ENCODE data around the gene ANKRD62.
A peak's percentile ranks its signal among the peaks of the same experiment; 100 is the strongest.

Gene ANKRD62

DNA sequence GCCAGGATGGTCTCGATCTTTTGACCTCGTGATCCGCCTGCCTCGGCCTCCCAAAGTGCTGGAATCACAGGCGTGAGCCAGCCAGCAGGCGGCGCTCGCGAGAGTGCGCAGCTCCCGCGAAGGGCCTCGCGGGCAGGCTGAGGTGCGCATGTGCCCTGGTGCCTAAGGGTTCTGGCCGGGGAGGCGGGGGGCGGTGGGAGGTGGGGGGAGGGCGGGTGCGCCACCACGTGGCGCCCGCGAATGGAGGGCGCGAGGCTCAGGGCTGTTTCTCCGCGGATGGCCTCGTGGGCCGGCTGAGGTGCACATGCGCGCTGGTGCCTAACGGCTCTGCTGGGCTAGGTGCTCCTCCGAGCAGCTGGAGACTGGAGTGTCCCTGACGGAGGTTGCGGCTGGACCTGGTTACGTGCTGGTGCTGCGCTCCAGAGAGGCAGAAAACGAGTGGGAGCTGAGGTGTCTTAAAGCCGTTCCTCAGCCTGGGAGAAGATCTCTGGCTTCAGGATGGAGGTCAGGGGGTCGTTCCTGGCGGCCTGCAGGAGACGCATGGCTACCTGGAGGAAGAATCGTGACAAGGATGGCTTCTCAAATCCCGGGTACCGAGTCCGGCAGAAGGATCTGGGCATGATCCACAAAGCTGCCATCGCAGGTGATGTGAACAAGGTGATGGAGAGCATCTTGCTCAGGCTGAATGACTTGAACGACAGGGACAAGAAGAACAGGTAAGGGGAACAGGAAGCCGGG is at the start of gene ANKRD62:
ANKRD62 (plus strand) TSS at position 324 of the 738 bp plus-strand sequence; CDS start at position 499, 175 bp downstream.
- no peak for DNase-seq

DNA sequence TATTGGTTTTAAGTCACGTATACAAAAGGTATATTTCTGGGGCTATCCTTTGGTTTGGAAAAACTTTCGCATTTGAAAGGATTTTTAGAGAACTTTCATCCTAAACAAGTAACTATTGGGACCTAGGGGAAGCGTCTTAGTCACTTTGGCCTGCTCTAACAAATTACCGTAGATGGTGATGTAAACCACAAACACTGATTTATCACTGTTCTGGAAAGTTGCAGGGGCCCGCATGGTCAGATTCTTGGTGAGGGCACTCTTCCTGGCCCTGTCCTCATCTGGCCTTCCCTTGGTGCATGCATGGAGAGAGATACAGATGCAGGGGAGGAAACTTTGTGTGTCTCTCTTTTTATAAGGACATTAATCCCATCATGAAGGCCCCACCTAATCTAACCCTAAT is 49.1 kb upstream of the ANKRD62 start:
- no peak for DNase-seq

DNA sequence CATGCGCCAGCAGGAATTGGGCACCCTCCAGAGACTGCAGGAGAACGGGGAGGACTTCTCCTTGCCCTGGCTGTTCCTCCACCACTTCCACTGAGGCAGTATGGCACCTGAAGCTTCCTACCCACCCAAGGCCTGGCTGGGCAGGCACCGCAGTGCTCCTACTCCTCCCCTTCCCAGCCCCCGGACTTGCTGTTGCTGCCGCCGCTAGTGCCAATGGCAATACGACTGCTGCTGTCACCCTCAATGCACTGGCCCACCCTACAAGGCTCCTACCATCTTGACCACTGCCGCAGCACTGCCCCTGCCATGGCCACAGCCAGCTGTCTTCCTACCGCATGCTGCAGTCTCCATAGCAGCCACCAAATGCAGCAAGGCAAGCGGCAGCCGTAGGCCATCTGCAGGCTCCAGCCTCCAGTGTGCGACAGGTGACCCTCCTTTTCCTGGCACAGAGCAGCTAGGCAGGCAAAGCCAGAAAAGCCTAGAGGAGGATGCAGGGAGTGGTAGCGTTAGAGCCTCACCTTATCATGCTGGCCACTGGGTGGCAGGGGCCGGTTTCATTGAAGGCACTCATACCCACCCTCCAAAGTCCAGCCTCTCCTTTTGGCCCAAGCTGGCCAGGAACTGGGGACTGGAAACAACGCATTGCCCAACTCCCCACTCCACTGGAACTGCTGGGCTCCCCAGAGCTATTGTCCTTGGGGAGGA is 47.4 kb upstream of the ANKRD62 start:
- no peak for DNase-seq

DNA sequence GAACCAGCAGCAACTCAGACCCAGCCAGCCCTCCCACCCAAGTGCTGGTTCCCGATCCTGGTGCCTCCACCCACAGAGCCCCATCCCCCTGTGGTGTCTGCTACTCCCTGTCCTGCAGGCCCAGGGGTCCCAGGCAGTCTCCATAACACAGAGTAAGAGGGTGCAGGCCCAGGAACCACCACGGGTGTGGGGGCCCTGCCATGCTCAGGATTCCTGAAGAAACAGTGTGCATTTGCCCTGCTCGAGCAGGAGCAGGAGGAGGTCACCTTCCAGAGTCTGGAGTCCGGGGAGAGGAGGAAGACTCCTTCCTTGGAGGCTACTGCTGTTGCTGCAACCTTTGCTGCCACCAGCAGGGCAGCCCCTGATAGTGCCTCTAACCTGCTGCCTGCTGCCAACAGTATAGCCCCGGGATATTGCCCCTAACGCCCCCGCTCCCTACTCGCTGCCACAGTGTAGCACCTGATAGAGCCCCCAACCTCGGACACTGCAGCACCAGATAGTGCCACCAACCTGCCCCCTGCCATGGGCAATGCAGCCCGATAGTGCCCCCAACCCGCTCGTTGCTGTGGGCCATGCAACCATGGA is 46.8 kb upstream of the ANKRD62 start:
- no peak for DNase-seq

DNA sequence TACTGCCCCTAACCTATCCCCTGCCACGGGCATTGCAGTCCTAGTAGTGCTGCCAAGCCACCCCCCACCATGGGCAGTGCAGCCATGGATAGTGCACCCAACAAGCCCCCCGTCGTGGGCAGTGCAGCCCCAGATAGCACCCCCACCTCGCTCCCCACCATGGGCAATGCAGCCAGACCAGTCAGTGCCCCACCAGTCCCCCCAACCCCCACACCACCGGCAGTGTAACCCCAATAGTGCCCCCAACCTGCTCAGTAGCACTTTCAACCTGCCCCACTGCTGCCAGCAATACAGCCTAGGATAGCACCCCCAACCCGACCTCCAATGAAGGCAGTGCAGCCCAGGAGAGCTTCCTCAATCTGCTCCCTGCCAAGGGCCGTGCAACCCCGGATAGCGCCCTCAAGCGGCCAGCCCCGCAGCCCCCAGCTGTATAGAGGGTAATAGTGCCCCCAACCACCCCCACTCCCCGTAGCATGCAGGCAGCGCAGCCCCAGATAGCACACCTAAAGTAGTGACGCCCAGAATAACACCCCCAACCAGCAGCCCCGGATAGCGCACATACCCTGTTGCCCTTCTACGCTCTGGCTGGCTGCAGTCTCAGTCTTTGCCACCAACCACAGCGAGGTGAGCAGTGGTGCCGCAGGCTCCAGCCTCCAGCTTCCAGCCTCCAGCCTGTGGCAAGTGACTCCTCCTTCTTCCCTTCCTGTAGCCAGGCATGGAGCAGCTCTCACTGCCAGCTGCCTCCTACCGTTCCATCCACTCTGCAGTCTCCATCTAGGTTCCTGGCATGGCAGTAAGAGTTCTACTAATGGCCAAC is 45.4 kb upstream of the ANKRD62 start:
- no peak for DNase-seq

DNA sequence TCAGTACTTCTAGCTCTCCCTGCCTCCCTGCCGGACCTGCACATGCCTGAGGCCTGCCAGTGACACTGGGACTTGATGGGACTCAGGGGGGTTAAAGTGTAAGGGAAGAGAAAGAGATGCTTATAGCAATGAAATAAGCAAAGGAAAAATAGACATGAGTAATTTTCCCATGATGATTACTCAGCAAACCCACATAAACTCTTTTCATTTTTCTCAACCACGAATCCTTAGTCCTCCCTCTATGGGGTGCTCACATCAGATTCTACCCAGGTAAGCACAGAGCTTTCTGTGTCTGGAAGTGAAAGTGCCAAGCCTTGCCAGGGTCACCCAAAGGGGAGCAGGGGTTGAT is 44.8 kb upstream of the ANKRD62 start:
- DNase-seq = peak; percentile 15

DNA sequence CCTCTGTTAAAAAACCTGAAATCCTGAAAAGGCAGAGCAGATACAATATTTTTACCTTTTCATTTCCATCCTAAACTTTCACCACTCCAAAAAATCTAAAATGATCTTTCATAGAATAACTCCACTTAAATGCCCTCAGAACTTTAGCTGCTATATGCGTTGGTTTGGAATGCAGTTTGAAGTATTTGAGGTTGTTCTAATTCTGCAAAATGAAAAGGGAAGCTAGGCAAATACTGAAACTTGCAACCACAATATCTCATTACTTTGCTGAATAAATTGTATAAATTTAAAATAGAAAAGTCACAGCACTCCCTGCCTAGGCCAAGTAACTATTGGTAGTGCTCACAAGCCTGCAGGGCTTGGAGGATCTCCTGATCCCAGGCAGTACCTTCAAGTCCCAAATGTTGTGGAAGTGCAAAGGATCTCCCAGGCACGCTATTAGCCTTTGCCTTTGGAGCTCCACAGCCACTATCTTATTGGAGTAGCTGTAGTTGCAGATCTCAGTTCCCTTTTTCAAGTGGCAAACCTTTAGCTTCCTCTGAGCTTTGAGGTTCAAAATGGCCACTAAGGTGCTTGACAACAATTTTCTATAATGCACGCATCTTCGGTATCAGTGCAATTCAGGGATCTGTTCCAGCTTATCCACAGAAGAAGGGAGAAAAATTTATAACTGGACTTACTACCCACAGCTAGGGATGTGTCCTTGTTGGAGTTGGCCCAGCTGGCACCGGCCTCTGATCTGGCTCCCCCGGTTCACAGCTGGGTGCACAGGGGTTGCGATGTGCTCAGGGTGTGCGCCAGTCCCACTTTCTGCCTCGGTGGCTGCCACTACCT is 43.4 kb upstream of the ANKRD62 start:
- DNase-seq = no peak

DNA sequence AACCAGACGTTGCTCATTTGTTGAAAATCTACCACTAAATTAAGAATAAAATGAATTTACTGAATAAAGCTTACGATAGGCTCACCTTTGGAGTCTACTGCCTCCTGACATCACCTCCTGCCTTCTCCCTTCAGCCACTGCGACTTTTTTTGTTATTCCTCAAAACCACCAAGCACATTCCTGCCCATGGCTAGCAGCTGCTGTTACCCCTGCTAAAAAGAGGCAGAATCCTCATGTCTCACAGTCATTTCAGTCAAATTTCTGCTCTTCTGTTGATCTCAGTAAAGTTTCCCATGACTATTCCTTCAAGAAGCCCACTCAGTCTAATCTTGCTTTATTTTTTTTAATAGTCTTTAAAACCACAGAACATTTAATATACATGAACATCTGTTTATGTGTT is 40.8 kb upstream of the ANKRD62 start:
- no peak for DNase-seq

DNA sequence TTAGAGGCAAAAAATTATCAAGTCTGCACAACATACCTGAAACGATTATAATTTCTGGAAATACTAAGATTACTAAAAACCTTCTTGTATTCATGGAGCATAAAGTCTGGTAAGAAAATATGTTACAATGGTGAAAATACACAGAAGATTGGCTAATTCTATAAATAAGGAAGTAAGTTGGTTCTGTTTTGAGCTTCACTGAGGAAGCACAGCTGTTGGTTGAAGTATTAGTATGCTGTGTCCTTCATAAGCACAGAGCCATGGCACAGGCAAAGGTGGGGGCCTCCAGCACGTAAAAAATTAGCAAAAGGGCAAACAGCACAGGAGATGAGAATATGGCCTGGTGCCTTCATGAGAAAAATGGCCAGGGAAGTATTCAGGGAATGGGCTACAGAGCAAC is 40.4 kb upstream of the ANKRD62 start:
- no peak for DNase-seq

DNA sequence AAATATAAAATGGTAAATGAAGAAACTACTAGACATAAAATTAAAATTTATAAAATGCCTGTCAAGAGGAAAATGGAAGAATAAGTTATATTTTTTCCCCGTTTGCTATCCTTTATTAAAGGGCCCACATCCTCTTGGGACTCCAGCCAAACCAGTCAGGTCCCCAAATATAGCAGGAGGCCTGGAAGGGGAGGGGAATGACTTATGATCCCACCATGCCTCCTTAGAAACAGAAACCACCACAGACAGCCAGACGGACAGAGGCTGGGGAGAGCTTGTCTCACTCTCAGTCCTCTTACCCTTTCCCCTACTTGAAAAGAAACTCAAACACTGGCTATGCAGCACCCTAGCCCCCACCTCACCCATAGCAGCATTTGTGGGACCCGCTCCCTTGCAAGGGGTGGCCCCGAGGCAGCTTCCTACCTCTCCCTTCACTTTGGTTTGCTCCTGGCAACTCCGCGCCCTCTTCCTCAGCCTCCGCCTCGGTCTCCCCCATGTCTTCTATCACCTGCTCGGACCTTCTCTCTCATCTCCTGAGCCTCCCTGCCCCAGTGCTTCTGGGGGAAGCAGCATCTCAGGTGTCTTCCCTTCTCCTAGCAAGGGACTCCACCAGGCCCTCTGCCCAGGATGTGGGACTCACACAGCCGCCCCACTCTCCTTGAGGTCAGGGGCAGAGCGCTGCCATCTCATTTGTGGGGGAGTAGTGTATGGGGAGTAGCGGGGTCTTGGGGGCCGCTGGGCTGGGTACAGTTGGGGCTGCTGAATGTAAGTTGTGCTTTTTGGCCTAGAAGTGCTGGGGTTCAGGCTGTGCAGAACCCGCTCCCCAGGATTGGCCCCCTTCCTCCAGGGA is 37.4 kb upstream of the ANKRD62 start:
- DNase-seq = no peak

DNA sequence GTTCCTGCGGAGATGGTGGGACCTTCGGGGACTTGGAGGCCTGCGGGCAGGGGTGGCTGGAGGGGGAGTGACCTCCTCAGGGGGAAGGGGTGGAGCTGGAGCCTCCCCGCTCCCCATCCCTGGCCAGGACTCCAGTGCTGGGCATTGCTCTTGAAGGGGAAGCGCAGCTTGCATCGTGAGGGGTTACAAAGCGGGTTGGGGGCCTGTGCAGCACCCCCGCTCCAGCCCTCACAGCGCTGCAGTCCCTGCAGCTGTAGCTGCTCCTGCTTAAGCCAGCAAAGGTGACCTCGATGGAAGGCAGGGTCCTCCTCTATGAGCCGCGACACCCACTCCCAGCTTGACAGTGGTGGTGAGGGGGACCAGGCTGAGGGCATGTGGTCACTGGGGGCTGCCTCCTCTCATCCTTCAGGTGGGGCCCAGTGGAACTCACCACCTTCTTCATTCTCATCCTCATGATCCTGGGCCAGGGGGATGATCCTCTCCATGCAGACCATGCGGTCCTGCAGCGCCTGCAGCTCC is 36.7 kb upstream of the ANKRD62 start:
- DNase-seq = no peak

DNA sequence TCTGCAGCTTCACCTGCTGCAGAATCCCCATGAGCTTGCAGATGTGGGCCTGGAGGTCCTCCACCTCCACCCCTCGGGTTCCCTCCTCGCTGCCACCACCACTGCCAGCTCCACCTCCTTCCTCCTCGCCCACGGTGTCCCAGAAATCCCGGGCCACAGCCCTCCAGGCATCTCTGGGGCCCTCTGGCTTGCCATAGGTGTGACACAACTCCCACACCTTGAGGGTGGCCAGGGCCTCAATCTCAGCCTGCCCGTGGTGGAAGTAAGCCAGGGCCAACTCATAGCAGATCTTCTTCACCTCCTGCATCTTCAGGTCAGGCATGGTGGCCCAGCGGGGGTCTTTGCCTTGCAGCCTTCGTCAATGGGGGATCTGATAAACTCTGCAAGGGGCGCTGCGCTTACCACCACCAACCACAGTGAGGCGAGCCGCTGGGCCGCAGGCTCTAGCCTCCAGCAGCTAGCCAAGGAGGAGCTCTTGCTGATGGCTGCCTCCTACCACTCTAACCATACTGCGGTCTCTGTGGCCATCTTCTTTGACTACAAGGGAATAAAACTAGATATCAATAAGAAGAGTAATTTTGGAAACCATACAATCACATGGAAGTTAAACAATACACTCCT is 36.1 kb upstream of the ANKRD62 start:
- no peak for DNase-seq

DNA sequence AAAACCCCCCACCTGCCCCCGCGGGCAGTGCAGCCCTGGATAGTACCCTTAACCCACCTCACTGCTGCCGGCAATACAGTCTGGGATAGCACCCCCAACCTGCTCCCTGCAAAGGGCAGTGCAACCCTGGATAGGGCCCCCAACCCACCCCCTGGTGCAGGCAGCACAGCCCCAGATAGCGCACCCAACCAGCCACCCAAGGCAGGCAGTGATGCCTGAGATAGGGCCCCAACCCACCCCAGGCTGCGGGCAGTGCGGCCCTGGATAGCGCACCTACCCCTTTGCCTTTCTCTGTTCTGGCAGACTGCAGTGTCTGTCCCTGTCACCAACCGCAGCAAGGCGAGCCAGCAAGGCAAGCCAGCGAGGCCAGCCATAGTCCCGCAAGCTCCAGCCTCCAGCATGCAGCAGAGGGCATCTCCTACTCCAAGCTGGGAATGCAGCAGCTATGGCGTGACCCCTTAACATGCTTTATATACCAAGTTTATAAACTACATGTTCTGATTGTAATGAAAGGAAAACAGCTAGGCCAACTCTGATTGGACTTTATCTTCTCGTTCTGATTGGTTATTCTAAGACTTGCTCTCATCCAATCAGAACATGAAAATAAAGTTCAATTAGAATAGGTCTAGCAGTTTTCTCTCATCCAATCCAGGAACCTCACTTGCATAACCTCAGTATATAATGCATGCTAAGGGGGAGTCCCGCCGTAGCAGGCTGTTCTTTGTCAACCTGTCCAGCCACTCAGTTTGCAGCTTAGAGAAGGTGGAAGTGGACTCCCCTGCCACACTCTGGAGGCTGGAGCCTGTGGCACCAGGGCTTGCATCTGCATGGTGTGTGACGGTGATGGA is 34.1 kb upstream of the ANKRD62 start:
- no peak for DNase-seq

DNA sequence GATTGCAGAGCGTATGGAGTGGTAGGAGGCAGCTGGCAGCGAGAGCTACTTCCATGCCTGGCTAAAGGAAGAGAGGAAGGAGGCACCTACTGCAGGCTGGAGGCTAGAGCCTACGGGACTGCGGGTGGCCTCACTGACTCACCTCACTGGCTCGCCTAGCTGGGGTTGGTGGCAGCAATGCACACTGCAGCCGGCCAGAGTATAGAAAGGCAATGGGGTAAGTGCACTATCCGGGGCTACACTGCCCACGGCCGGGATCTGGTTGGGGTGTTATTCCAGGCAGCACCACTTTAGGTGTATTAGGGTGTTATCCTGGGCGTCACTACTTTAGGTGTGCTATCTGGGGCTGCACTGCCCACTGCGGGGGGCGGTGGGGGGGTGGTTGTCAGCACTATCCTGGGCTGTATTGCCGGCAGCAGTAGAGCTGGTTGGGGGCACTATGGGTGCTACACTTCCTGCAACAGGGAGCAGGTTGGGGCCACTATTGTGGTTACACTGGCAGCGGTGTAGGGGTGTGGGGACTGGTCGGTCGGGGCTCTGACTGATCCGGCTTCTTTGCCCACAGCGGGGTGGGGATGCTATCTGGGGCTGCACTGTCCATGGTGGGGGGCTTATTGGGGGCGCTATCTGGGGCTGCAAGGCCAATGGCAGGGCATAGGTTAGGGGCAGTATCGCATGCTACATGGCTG is 33.3 kb upstream of the ANKRD62 start:
- no peak for DNase-seq

DNA sequence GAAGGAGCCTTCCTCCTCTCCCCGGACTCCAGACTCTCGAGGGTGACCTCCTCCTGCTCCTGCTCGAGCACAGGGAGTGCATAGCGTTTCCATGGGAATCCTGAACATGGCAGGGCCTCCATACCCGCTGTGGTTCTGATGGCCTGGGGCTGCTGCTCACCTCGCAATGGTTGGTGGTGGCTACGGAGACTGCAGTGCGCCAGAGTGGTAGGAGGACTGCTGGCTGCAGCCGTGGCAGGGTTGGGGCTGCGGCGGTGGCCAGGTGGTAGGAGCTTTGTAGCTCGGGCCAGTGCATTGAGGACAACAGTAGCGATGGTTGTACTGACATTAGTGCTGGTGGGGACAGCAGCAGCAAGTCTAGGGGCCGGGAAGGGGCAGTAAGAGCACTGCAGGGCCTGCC is 32.0 kb upstream of the ANKRD62 start:
- no peak for DNase-seq

DNA sequence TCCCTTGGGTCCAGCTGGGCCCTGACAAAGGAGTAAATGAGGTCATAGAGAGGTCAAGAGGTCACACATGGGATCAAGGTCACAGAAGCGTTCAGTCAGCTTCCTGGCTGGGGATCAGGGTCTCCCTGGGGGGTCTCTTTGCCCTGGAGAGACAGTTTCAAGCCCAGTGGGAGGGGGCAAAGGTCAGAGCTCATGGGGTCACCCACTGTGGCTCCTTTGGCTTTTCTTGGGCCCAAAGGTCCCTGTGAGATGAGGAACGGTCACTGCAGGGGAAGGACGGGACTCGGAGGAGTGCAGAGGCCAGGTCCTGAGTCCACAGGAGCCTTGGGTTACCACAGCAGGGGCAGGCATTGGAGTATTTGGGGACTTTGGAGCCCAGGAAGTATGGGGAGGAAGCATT is 30.7 kb upstream of the ANKRD62 start:
- no peak for DNase-seq

DNA sequence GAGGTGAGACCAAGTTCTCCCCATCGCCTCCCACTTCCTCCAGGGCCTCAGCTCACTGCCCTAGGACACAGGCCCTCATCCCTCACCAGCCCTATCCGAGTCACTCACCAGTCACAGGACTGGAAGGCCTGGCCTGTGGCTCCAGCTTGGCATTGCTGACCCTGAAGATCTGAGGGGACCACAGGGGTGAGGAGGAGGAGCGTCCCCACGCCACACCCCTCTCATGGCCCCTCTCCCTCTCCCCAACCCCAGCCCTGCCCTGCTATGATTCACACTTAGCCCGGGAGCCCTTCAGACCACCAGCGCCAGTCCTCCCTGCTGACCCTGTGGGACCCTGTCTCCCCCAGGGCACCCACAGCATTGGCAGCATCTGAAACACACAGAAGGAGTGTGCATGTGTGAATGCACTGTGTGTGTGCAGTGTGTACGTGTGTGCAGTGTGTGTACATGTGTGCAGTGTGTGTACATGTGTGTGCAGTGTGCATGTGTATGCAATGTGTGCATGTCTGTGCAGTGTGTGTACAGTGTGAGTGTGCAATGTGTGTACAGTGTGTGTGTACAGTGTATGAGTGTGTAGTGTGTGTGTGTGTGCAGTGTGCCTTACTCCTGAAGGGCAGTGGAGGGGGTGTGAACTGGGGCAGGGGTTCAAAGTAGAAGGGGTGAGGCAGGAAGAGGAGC is 29.4 kb upstream of the ANKRD62 start:
- DNase-seq = no peak

DNA sequence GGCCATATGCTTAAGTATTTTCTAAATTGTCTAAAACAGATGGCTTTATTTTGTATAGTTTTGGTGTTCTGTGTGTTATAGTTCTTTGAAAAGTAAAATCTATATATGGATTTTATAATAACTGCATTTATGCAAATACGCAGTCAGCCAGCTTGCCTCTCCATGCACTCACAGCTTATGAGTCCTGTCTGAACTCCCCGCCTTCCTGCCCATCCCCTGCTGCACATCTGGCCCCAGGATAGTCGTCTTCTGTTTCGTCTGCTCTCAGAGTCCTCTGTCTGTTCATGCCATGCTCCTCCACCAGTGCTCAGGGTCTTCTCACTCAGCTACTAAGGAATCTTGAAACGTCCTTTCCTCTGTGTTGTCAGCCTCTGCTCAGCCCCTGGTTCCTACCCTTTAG is 28.2 kb upstream of the ANKRD62 start:
- no peak for DNase-seq

Data from activated CD4-positive, alpha-beta T cell treated with anti-CD3 and anti-CD28 coated beads, Interleukin-10, Interleukin-2, amounts not matched to agents 100 ng/mL and 50 ng/mL, durations not matched to agents 16 hours and 8 hours (primary cell).